ENCODE data around the gene SDHB. TPM values are rescaled to one million over a fixed set of nuclear protein-coding genes. Genes with fewer than 3 reads are reported as not detected.

SDHB gene
- total and polyA plus RNA-seq, 2 of the 13 experiments (the other 11 are each of a cell fraction or from before 2014, with no cell fraction given), result 136 to 142 TPM

DNA sequence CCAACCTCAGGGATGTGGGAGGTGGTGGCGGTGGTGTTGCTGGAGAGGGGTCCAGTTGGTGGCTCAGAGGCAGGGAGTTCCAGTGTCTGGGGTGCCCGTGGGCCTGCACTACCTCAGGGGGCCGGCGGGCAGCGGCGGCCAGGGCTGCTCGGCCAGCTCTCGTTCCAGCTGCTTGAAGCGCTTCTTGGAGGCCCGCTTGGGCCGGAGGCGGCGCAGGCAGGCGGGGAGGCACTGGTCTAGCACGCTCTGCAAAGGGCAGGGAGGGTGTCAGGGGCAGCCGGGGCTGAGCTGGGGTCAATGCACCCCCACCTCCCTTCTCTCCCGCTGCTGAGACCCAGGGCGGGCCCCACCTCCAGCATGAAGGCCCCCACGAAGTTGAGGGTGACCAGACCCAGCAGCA, 67.7 kb downstream of the SDHB start (continued):
- TF ChIP-seq ATF4 (CRISPR knock-in tag; IDR thresholded peaks at IDR 0.05) (no peak), ZNF737 (CRISPR knock-in tag; IDR thresholded peaks at IDR 0.05; ENCODE audit: borderline replicate concordance) (no peak)

DNA sequence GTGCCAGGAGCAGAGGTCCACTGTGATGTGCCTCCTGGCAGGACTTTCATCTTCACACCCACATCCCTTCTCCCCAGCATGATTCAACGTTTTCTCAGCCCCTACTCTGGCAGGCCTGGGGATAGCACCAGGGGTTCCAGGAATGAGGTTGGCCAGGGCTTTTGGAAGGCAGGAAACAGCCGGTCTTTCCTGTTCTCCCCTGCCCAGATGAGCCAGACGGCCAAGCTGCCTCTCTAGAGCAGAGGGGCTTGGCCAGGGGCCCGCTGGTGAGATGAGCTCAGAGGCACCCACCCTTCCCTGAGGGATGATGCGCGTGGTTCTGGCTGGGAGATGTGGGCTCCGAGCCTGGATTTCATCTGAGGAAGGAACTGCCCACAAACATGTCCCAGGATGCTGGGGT, 69.1 kb downstream of the SDHB start:
- peaks cover 25% of the 10 kb centered on the region for H3K4me1 ChIP-seq (ENCODE audit: insufficient read depth, low read length)
- BruUV-seq (replicated peaks), result no TSS peak
- no peaks in the 10 kb centered on the region for H4K20me1 ChIP-seq (ENCODE audit: insufficient read depth, low read length)
- in situ Hi-C loops (cut with HindIII; ENCODE audit: extremely low pct_ligation_motif_present, low pct_unique_long_range_greater_than_20kb), result no loop called here
- peaks cover under 1 to 15% of the 10 kb centered on the region in 2 experiments; a peak in 3 of 5 replicates for H3K27me3 ChIP-seq (ENCODE audit: control insufficient read depth in 1 of 2, insufficient read depth in 2 of 2, low read length in 2 of 2)
- no peaks in the 10 kb centered on the region for H3K9me3 ChIP-seq (ENCODE audit: low read length)
- H3K9ac ChIP-seq (ENCODE audit: insufficient read depth, low read depth, low read length), result no peak overlapping the region
- CTCF ChIA-PET (ENCODE audit: low intra/inter-chr PET ratio, low total read pairs), result no interaction called here
- WGBS (ENCODE audit: low lambda C conversion rate), result 84% methylated on average over 6 of the region's 7 CpGs
- ATAC-seq (no peak), FAIRE-seq (no peak), DNase-seq (ENCODE audit: low spot score) (no peak)
- POLR2A ChIA-PET, result no interaction called here
- no peaks in the 10 kb centered on the region for H3K36me3 ChIP-seq (replicated peaks in 1 of 2; ENCODE audit: control insufficient read depth in 1 of 2, insufficient read depth in 2 of 2, low read length in 2 of 2)
- no peaks in the 10 kb centered on the region for H3K79me2 ChIP-seq (ENCODE audit: insufficient read depth, low read length)
- TF ChIP-seq NFKB2 (CRISPR knock-in tag; IDR thresholded peaks at IDR 0.05; ENCODE audit: borderline replicate concordance) (no peak), MTF1 (CRISPR knock-in tag; IDR thresholded peaks at IDR 0.05) (no peak), FOXP4 (CRISPR knock-in tag; IDR thresholded peaks at IDR 0.05) (no peak), RNF219 (CRISPR knock-in tag; IDR thresholded peaks at IDR 0.05) (no peak)
- intact Hi-C loops (cut with micrococcal nuclease; ENCODE audit: unreplicated experiment), result no loop called here
- no peak overlapping the region for H3K4me2 ChIP-seq (ENCODE audit: low read depth, low read length)
- H2AFZ ChIP-seq (ENCODE audit: low read length), result no peak overlapping the region
- H3K27ac ChIP-seq (ENCODE audit: extremely low read length, insufficient read depth, low read length), result no peak overlapping the region
- H3K4me3 ChIP-seq (replicated peaks in 1 of 3; ENCODE audit: insufficient read depth in 1 of 3, low read depth in 2 of 3, low read length in 3 of 3), result no peak overlapping the region

All from HepG2 (cell line).